Esophagus (tissue), 2 donors: ENCODE data around the gene SGCA. TPM values are rescaled to one million over a fixed set of nuclear protein-coding genes. Genes with fewer than 3 reads are reported as not detected.

ENCODE experiments used
- H3K27ac ChIP-seq, 2 donors: one replicate each; pipeline ENCODE4 v1.5.1; 2013; ENCODE audit warnings: low read depth in 2 of 2, mild to moderate bottlenecking in 2 of 2, inconsistent platforms in 1 of 2, low read length in 1 of 2, moderate library complexity in 1 of 2
- H3K27me3 ChIP-seq, 2 donors: one replicate each; pipeline ENCODE4 v1.6.1; 2013; ENCODE audit warnings: low read length in 2 of 2, control low read depth in 1 of 2, mild to moderate bottlenecking in 1 of 2; ENCODE audit not compliant: insufficient read depth in 2 of 2, control insufficient read depth in 1 of 2
- H3K36me3 ChIP-seq, 2 donors: one replicate each; pipeline ENCODE4 v1.6.1; 2013; ENCODE audit warnings: low read length in 1 of 2; ENCODE audit not compliant: control insufficient read depth in 2 of 2, insufficient read depth in 2 of 2
- H3K4me1 ChIP-seq, 2 donors: one replicate each; pipeline ENCODE4 v1.6.1; 2013; ENCODE audit warnings: low read length in 1 of 2; ENCODE audit not compliant: control insufficient read depth in 2 of 2, insufficient read depth in 2 of 2
- H3K4me3 ChIP-seq, 2 donors: one replicate each; pipeline ENCODE4 v1.5.1; 2013; ENCODE audit warnings: low read length in 2 of 2, mild to moderate bottlenecking in 2 of 2, low read depth in 1 of 2, moderate library complexity in 1 of 2
- H3K9me3 ChIP-seq, 2 donors: one replicate each; pipeline ENCODE4 v1.6.1; 2013; ENCODE audit warnings: mild to moderate bottlenecking in 2 of 2, low read depth in 1 of 2, low read length in 1 of 2, moderate library complexity in 1 of 2; ENCODE audit not compliant: control insufficient read depth in 2 of 2, insufficient read depth in 1 of 2
- WGBS, 2 donors: extraction: QIAGEN DNeasy Blood & Tissue Kit; methylation state at CpG; one replicate each; pipeline ENCODE4 v1.1.7; 2013; 5-methylcytosine and 5-hydroxymethylcytosine counted together
- polyA plus RNA-seq, 2 donors: library from polyadenylated mRNA; stranded (reverse); fragments of 200-250 nt; gene quantifications; one replicate each; pipeline ENCODE4 v1.2.3, GENCODE V29; 2013
- donor health status: healthy with polysubstance abuse.
- donor health status: Bipolar disorder and iron deficiency.

Gene SGCA
- polyA plus RNA-seq, 2 donors, result 7.1 to 10.0 TPM

DNA sequence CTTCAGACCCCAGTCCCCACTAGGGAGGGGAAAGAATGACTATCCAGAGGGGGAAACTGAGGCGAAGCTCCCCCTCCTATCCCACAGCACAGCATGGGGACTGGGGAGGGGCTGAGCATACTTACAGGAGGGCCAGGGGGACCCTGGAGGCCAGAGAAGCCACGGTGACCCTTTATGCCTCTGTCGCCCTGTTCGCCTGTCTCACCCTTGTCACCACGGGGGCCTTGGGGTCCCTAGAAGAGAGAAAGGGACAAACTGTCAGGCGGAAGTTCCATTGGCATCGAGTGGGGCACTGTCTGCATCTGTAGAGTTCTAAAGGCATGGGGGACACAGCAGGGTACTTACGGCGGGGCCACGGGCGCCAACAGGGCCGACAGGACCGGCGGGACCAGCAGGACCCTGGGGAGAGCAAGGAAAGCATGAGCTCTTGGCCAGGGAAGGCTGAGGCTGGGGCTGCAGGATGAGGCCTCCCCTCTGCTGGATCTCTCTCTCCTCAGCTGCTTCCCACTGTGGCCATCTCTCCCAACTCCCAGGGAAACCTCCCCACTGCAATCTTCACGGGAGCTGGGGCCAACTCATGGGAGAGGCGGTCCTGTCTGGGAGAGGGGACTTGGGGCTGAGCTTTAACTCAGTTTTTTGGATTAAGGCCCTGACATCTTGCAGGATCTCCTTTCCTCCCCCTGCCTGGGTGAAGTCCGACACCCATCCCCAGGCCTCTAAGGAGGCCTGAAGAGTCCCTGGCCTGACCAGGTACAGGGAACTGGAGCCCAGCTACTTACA is 22.1 kb downstream of the SGCA start:
- Histone ChIP-seq H3K27me3 (no peaks in the 10 kb centered on the region), H3K27ac (no peak overlapping the region), H3K36me3 (peaks cover 0 to 22% of the 10 kb centered on the region in 2 donors), H3K9me3 (no peaks in the 10 kb centered on the region), H3K4me1 (peaks cover 0 to 7% of the 10 kb centered on the region in 2 donors), H3K4me3 (no peak overlapping the region)
- WGBS, 2 donors, result 77 to 83% methylated on average over 17 of the region's 17 CpGs

DNA sequence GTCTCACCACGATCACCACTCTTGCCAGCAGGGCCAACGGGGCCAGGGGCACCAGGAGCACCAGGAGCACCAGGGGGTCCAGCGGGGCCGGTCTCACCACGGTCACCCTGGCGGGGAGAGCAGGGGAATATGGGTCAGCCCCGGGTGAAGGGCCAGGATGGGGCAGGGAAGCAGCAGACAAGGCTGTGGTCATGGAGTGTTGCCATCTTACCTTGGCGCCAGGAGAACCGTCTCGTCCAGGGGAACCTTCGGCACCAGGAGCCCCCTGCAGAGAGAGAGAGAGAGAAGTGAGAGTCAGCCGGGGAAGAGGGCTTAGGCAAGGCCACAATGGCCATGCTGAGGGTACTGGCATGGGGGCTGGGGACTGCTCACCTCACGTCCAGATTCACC is 22.7 kb downstream of the SGCA start:
- WGBS, 2 donors, result 73 to 78% methylated on average over 13 of the region's 13 CpGs
- Histone ChIP-seq H3K9me3 (no peaks in the 10 kb centered on the region), H3K27me3 (no peaks in the 10 kb centered on the region), H3K27ac (no peak overlapping the region), H3K4me3 (no peak overlapping the region), H3K36me3 (peaks cover 0 to 22% of the 10 kb centered on the region in 2 donors), H3K4me1 (peaks cover 0 to 4% of the 10 kb centered on the region in 2 donors)

DNA sequence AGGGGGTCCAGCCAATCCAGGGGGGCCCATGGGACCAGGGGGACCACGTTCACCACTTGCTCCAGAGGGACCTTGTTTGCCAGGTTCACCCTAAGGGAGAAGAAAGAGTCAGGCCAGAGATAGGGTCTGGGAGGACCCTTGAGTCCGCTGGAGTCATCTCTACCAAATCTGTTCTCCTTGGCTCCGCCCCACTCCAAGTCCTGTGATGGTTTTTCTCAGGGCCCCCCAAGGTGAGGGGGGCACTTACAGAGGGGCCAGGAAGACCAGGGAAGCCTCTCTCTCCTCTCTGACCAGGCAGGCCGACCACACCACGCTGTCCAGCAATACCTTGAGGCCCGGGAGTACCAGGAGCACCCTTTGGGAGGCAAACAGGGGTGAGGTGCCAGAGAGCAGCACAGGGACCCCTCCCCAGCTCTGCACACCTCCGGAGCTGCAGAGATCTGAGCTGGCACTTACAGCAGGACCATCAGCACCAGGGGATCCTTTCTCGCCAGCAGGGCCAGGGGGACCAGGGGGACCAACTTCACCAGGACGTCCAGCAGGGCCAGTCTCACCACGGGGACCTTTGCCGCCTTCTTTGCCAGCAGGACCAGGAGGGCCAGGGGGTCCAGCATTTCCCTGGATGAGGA is 23.2 kb downstream of the SGCA start:
- Histone ChIP-seq H3K27ac (no peak overlapping the region), H3K4me1 (peaks cover 0 to 2% of the 10 kb centered on the region in 2 donors), H3K9me3 (no peaks in the 10 kb centered on the region), H3K27me3 (no peaks in the 10 kb centered on the region), H3K36me3 (peaks cover 0 to 27% of the 10 kb centered on the region in 2 donors), H3K4me3 (no peak overlapping the region)
- 76 to 77% methylated on average over 10 to 11 of the region's 11 CpGs for WGBS, 2 donors

DNA sequence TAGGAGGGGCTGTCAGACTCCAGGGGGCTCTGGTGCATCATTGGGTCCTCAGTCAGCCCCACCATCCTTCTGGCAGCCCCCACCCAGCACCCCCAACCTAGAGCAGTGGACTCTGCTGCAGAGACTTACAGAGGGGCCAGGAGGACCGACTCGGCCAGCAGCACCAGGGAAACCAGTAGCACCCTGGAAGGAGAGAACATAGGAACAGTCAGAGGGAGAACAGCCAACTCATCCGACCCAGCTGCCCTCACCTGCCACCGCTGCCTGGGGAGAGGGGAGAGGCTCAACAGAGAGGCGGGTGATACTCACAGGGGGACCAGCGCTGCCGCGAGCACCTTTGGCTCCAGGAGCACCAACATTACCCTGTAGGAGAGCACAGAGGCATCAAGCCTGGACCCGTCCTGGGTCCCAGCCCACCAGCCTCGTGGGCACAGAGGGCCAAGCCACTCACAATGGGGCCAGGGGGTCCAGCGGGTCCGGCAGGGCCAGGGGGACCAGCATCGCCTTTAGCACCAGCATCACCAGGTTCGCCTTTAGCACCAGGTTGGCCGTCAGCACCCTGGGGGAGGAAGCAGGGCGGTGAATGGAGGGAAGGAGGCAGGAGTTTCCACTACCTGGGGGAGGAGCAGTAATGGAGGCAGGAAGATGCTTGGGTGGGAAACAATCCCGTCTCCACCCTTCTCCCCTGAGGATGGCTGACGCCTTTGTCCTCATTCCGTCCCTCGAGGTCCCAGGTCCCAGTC is 23.9 kb downstream of the SGCA start:
- Histone ChIP-seq H3K36me3 (peaks cover 0 to 29% of the 10 kb centered on the region in 2 donors), H3K27ac (no peak overlapping the region)

DNA sequence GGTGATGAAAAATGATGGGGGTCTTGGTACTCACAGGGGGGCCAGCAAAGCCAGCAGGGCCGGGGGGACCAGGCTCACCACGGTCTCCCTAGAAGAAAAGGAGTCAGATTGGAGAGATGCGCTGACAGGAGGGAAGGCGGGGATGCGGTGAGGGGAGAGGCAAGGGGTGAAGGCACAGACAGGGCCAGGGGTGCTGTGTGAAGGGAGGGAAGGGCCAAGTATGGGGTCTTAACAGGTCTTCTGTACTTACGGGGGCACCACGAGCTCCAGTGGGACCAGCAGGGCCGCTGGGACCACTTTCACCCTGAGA is 24.4 kb downstream of the SGCA start:
- H3K27ac ChIP-seq, result no peak overlapping the region
- no peaks in the 10 kb centered on the region for H3K4me1 ChIP-seq
- H3K9me3 ChIP-seq, result no peaks in the 10 kb centered on the region
- peaks cover 0 to 34% of the 10 kb centered on the region in 2 donors for H3K36me3 ChIP-seq
- no peaks in the 10 kb centered on the region for H3K27me3 ChIP-seq
- no peak overlapping the region for H3K4me3 ChIP-seq
- WGBS, 2 donors, result 83 to 84% methylated on average over 8 of the region's 8 CpGs

More for the DNA sequence above, 23.9 kb downstream of the SGCA start:
- Histone ChIP-seq H3K4me3 (no peak overlapping the region), H3K4me1 (peaks cover 0 to under 1% of the 10 kb centered on the region in 2 donors), H3K9me3 (no peaks in the 10 kb centered on the region), H3K27me3 (no peaks in the 10 kb centered on the region)
- 75 to 78% methylated on average over 20 of the region's 20 CpGs for WGBS, 2 donors

DNA sequence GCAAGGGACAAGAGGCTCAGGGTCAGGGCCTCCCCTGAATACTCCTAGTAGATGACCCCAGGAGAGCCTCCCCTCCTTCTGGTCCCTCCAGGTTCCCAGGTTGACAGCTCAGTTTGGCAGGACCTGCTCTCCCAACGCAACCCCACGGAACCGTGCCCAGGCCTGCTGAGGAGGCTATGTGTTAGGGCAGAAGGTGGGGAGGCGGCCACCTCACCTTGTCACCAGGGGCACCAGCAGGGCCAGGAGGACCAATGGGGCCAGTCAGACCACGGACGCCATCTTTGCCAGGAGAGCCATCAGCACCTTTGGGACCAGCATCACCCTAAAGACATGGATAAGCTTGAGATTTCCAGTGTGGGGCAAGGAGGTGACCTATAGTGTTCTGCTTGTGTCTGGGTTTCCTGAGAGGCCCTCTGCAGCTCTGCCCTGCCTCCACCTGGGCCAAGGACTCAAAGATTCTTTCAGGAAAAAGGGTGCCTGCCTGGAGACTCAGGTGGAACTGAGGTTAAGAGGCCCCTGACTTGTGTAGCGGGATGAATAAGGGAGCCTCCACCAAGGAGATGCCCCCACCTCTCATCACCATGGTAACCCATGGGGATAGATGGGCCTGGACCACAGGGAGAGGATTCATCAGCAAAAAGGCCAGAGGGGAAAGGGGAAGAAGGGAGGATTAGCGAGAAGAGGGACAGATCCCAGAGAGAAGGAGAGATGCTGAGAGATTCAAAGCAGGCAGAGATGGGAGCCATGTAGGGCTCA is 25.0 kb downstream of the SGCA start:
- Histone ChIP-seq H3K36me3 (peaks cover 0 to 37% of the 10 kb centered on the region in 2 donors), H3K4me3 (no peak overlapping the region), H3K27ac (no peak overlapping the region), H3K9me3 (no peaks in the 10 kb centered on the region), H3K4me1 (no peaks in the 10 kb centered on the region), H3K27me3 (no peaks in the 10 kb centered on the region)
- WGBS, 2 donors, result 82 to 88% methylated on average over 8 of the region's 8 CpGs

DNA sequence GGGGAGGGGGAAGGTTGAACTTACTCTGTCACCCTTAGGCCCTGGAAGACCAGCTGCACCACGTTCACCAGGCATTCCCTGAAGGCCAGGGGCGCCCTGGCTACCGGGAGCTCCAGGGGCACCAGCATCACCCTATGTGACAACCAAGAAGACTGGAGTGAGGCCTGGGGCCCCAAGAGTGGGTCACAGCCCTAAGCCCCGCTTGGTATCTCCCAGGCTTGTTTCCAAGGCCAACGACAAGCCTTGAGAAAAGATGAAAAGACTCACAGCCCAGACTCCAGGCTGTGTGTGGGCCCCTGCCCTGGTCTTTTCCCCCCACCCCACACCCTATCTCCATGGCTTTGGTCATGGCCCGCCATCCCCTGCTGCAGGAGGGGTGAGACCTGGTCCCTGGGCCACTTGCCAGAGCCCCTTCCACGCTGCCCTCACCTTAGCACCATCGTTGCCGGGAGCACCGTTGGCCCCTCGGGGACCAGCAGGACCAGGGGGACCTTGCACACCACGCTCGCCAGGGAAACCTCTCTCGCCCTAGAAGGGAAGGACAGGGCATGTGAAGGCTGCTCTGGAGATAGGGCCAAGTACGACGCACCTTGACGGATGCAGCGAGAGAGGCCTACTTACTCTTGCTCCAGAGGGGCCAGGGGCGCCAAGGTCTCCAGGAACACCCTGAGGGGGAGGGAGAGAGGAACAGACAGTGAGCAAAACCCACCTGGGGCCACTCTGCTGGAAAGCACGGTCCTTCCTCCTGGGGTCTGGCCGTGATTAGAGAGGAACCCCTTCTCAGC is 25.7 kb downstream of the SGCA start:
- no peak overlapping the region for H3K4me3 ChIP-seq
- H3K27ac ChIP-seq, result peak overlapping the region in 1 of 2 donors; percentile 17
- peaks cover 0 to 36% of the 10 kb centered on the region in 2 donors for H3K36me3 ChIP-seq
- H3K9me3 ChIP-seq, result no peaks in the 10 kb centered on the region
- no peaks in the 10 kb centered on the region for H3K27me3 ChIP-seq
- no peaks in the 10 kb centered on the region for H3K4me1 ChIP-seq
- 71 to 73% methylated on average over 20 to 21 of the region's 21 CpGs for WGBS, 2 donors

DNA sequence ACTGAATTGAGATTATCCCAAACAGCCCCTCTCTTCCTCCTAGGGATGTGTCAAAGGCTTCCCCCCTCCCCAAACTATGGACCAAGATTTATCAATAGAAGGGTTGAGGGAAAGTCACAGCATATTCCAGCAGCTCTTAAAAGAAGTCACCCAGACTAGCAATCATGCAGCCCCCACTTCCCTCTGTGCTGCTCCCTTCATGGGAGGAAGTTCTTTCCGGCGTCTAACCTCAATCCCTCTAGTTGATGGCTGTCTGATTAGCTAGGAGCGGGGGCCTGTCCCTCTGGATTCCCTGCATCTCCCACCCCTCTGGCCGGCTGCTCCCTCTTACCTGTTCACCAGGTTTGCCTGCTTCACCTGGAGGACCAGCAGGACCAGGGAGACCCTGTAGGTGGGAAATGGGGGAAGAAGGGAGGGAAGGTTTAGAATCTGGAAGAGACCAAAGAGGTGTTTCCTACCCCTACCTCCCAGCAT is 26.4 kb downstream of the SGCA start:
- H3K36me3 ChIP-seq, result peaks cover 0 to 36% of the 10 kb centered on the region in 2 donors
- no peaks in the 10 kb centered on the region for H3K4me1 ChIP-seq
- no peaks in the 10 kb centered on the region for H3K9me3 ChIP-seq
- H3K27ac ChIP-seq, result no peak overlapping the region
- WGBS, 2 donors, result 78 to 80% methylated on average over 4 of the region's 4 CpGs
- no peak overlapping the region for H3K4me3 ChIP-seq
- no peaks in the 10 kb centered on the region for H3K27me3 ChIP-seq
